HUES6 (cell line): ENCODE measurements around the gene GALNT17.

Source experiments
- H3K27ac ChIP-seq: 2 replicates; pipeline ENCODE4 v1.7.0; 2013; ENCODE audit warnings: low read depth, mild to moderate bottlenecking, low read length, inconsistent platforms
- H3K27me3 ChIP-seq: 2 replicates; pipeline ENCODE4 v1.6.1; 2013; ENCODE audit warnings: low read length; ENCODE audit not compliant: control insufficient read depth, insufficient read depth
- H3K36me3 ChIP-seq: 2 replicates; pipeline ENCODE4 v1.6.1; 2013; ENCODE audit warnings: low read length; ENCODE audit not compliant: control insufficient read depth, insufficient read depth
- H3K4me1 ChIP-seq: 2 replicates; pipeline ENCODE4 v1.6.1; 2013; ENCODE audit warnings: low read length; ENCODE audit not compliant: control insufficient read depth, insufficient read depth
- H3K4me3 ChIP-seq: 2 replicates; pipeline ENCODE4 v1.5.1; 2013; ENCODE audit warnings: low read depth, low read length
- H3K9ac ChIP-seq: one replicate; pipeline ENCODE4 v1.6.1; 2013; ENCODE audit warnings: mild to moderate bottlenecking, low read length
- H3K9me3 ChIP-seq: 2 replicates; pipeline ENCODE4 v1.6.1; 2013; ENCODE audit warnings: low read depth, low read length; ENCODE audit not compliant: control insufficient read depth, insufficient read depth

The GALNT17 gene

DNA sequence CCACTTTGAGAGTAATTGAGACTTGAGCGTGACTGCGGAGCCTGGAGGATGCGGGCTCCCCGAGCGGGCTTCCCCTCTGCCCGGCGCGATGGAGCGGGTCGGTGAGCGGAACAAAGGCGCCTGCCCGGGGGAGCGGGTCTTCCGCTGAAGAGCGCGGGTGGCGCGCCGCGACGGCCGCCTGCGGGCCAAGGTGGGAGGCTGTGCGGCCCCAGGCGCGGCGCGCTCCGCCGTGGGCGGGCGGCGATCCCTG, at the start of gene GALNT17:
GALNT17 (plus strand) TSS at position 18 of the 250 bp plus-strand sequence.
- Histone ChIP-seq H3K27ac (peak within 1 kb of the TSS; percentile 69; the same call in 1 of the 2 replicates), H3K4me3 (peak within 1 kb of the TSS; percentile 93), H3K36me3 (peaks cover 2% of the 10 kb centered on the region; the same call in 1 of the 2 replicates), H3K9me3 (no peaks in the 10 kb centered on the region), H3K27me3 (peaks cover 34% of the 10 kb centered on the region), H3K9ac (peak within 1 kb of the TSS; percentile 87), H3K4me1 (peaks cover 34% of the 10 kb centered on the region)

DNA sequence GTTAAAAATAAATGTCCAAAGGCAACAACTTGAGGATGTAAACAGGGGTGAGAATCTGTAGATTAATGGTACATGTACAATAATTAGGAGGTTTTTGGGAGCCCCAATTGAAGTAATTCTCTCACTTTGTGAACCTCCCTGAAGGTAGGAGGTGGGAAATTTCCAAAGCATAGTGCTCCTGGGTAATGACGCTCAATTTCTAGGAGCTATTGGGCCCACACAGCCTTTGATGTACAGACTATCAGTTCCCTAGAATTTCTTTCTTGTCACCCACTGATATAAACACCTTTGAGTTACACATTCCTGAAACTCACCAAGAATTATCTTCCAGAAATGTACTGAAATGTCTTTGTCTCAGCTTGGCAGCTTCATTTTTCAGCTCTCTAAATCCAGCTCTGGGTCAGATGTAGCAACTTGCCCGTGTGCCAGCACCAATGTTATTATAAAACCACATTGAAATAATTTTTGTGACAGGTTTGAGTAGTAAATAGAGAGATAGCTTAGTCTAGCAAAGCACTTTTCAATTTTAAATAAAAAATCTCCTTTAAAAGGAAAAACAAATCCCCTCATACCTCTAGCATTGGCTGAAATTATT, 36.6 kb upstream of the GALNT17 start:
- Histone ChIP-seq H3K4me3 (no peak overlapping the region), H3K27ac (no peak overlapping the region), H3K27me3 (no peaks in the 10 kb centered on the region), H3K36me3 (no peaks in the 10 kb centered on the region), H3K9me3 (no peaks in the 10 kb centered on the region), H3K4me1 (no peaks in the 10 kb centered on the region), H3K9ac (no peak overlapping the region)

DNA sequence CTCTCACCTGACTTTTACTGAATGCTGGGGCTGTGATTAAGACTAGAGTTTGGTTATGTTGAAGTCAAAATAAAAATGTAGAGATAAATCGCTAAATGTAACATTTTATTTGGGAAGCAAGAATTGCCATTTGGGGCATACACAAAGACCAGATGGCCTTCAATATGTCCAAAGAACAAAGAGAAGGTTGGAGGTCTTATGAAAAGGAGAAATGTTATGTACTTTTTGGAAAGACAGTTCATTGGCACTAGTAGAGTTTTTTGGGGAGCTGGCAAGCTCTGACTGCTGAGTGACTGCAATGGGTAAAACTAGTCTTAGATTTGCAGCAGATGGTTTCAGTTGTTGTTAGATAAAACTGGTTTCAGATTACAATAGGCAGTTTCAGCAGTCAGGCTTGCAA, 35.6 kb upstream of the GALNT17 start:
- Histone ChIP-seq H3K4me1 (no peaks in the 10 kb centered on the region), H3K36me3 (no peaks in the 10 kb centered on the region), H3K27ac (no peak overlapping the region), H3K27me3 (no peaks in the 10 kb centered on the region), H3K9me3 (0 out of 2 replicates have a peak, but pooled peaks cover 4% of the 10 kb centered on the region), H3K4me3 (no peak overlapping the region), H3K9ac (no peak overlapping the region)

DNA sequence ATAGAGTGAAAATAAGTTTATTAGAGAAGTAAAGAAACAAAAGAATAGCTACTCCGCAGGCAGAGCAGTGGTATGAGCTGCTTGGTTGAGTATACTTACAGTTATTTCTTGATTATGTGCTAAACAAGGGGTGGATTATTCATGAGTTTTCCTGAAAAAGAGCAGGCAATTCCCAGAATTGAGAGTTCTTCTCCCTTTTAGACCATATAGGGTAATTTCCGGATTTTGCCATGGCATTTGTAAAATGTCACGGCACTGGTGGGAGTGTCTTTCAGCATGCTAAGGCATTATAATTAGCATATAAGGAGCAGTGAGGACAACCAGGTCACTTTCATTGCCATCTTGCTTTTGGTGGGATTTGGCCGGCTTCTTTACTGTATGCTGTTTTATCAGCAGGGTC, 25.7 kb upstream of the GALNT17 start:
- Histone ChIP-seq H3K4me3 (no peak overlapping the region), H3K27me3 (no peaks in the 10 kb centered on the region), H3K27ac (no peak overlapping the region), H3K9me3 (no peaks in the 10 kb centered on the region), H3K9ac (no peak overlapping the region), H3K36me3 (no peaks in the 10 kb centered on the region), H3K4me1 (no peaks in the 10 kb centered on the region)

DNA sequence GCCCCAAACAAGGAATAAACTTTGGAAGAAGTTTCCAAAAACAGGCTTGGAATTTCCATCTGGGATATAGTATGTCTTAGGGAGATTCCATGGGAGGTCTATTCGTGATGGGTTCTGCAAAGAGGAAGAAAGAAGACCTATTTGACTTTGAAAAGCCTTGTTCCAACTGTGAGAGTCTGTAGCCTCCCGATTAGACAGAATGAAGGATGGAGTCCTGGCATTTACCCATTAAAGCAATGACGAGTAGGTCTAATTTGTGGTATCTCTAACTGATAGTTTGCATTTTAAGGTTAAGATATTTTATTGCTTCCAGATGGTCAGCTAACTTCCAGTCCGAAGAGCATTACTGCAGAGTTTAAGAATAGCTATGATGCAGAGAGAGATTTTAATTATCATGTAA, 19.5 kb upstream of the GALNT17 start:
- H3K4me1 ChIP-seq = peaks cover 4% of the 10 kb centered on the region; the same call in 1 of the 2 replicates
- H3K4me3 ChIP-seq = no peak overlapping the region
- H3K9me3 ChIP-seq = peaks cover 5% of the 10 kb centered on the region; the same call in 1 of the 2 replicates
- no peak overlapping the region for H3K9ac ChIP-seq
- no peaks in the 10 kb centered on the region for H3K36me3 ChIP-seq
- H3K27me3 ChIP-seq = no peaks in the 10 kb centered on the region
- no peak overlapping the region for H3K27ac ChIP-seq

DNA sequence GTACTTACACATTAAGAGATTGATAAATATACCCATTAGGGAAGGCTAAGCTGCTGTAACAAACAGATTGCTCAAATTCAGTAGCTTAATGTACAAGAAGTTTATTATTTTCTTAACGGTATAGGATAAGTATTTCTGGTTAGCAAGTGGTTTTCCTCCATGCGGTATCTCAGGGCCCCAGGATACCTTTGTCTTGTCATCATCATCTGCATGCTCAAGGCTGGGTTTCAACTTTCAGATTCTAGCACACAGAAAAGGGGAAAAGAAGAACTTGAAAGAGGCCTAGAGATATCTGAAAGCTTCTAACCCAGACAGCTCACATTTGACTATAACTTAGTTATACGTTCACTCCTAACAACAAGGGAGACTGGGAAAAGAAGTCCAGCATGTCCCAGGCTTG, 11.8 kb upstream of the GALNT17 start:
- Histone ChIP-seq H3K4me3 (no peak overlapping the region), H3K36me3 (no peaks in the 10 kb centered on the region), H3K9ac (no peak overlapping the region), H3K27ac (no peak overlapping the region), H3K4me1 (no peaks in the 10 kb centered on the region), H3K9me3 (peaks cover 4% of the 10 kb centered on the region; the same call in 1 of the 2 replicates), H3K27me3 (no peaks in the 10 kb centered on the region)

DNA sequence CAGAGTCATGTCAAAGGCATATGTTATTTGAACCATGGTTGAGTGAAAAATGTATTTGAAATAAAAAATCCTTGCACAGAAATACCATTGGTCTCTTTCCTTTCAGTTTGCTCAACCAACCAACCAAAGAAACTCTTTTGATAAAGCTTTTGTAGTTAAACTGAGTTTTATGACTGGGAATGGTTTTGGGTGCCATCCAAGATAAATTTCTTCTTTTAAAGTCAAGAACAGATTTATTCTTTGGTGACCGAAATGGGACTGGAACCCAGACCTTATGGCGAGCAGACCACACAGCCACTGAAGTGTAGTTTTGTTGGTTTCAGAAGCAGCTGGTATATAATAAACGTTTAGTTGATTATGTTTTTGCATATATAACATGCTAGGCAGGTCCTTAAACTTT, 2.8 kb upstream of the GALNT17 start:
- Histone ChIP-seq H3K4me1 (peaks cover 22% of the 10 kb centered on the region), H3K27ac (no peak overlapping the region), H3K9ac (no peak overlapping the region), H3K27me3 (peaks cover 30% of the 10 kb centered on the region), H3K9me3 (no peaks in the 10 kb centered on the region), H3K4me3 (no peak overlapping the region), H3K36me3 (no peaks in the 10 kb centered on the region)

DNA sequence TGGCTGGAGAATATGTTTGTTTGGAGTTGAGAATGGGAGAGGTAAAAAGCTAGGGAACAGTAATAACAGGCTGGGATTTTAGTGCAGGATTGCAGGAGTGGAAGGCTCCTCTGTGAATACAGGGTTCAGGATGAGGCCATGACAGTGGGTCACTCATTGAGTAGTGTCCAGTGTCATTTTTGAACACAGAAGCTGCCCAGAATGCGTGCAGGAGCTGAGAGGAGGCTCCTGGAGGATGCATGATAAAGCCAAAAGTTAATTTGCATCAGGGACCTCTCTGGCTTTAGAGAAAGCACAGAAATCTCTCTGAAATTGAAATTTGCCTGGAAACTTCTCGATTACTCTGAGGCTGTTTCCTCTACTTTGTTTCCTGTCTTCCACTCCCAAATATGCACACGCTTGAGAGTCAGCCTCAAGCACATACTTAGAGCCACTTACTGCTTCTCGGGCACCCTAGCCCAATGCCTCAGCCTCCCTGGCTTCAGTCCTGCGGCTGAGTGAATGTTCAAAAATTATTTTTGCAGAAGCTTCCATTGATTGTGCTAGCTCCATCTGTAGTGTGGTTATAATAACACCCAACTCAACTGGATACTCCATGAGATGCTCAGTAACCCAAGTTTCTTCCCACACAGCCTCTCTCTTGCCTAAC, 1.8 kb upstream of the GALNT17 start:
- Histone ChIP-seq H3K4me3 (peak overlapping the region; percentile 93), H3K27me3 (peaks cover 34% of the 10 kb centered on the region), H3K9ac (no peak overlapping the region), H3K4me1 (peaks cover 24% of the 10 kb centered on the region), H3K36me3 (no peaks in the 10 kb centered on the region), H3K9me3 (no peaks in the 10 kb centered on the region), H3K27ac (no peak overlapping the region)

DNA sequence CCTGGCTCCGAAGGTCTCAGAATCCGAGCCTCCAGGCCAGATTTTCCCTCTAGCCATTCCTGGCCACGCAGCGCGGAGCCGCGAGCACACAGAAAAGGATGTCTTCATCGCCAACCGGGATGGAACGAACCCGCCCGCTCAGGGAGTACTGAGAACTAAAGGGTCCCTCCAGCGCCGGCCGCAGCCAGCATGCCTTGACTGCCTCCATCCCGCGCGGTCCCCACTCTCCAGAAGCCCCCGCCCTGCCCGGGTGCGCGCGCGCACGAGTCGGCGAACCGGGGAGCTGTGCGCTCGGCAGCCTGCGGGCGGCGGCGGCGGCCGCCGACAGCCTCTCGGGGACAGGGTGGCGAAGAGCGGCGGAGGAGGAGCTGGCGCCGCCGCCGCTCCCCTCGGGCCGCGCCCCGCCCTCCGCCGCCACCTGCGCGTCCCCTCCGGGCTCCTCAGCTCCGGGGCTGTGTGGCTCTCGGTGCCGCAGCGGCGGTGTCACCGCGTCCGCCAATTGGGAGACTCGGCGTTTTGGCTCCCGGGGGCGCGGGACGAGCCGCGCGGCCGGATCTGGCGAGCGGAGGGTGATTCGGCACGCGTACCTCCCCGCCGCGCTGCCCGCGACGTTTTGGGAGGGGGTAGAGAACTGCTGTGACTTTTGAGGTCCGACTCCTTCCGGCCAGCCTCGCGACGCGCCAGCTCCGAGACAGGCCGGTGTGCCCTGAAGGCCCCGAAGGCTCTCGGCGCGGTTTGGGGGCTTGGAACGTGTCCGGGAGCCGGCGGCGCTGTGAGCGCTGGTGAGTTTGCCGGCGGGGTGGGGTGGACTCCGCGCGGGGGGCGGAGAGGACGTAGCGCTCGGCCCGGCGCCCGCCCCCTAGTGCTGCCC, 453 bp upstream of the GALNT17 start:
- Histone ChIP-seq H3K9me3 (no peaks in the 10 kb centered on the region), H3K4me1 (peaks cover 34% of the 10 kb centered on the region), H3K27ac (peak overlapping the region; percentile 69; the same call in 1 of the 2 replicates), H3K4me3 (peak overlapping the region; percentile 93), H3K9ac (peak overlapping the region; percentile 87), H3K27me3 (peaks cover 34% of the 10 kb centered on the region), H3K36me3 (peaks cover 2% of the 10 kb centered on the region; the same call in 1 of the 2 replicates)

DNA sequence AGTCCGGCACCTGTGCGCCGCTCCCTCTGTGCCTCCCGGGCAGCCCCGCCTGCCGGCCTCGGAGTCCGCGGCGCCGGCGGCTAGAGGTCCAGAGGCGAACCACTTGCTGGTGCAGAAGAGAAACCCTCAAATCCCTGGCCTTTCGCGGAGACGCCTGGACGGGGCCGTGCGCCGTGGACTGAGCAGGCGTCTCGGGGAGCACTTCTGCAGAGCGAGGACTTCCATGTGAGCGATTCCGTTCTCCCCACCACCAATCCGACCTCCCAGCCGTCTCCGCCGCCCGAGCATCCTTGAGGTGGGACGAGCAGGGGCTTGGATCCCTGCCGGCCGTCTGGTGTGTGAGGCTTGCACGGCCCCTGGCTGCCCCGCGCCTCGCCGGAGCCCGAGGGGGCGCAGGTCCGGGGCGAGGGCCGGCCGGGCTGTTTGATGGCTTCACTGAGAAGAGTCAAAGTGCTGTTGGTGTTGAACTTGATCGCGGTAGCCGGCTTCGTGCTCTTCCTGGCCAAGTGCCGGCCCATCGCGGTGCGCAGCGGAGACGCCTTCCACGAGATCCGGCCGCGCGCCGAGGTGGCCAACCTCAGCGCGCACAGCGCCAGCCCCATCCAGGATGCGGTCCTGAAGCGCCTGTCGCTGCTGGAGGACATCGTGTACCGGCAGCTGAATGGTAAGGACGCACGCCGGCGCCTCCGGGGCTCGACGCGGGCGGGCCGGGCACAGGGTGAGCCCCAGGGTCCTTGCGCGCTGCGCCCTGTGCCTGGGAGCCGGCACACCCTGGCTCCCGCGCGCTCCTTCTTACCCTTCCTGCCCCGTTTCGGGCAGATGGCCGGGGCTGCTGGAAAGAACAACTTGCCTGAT, 660 bp downstream of the GALNT17 start:
- Histone ChIP-seq H3K9me3 (no peaks in the 10 kb centered on the region), H3K27me3 (peaks cover 34% of the 10 kb centered on the region), H3K4me1 (peaks cover 34% of the 10 kb centered on the region), H3K9ac (peak overlapping the region; percentile 87), H3K36me3 (peaks cover 2% of the 10 kb centered on the region; the same call in 1 of the 2 replicates), H3K4me3 (peak overlapping the region; percentile 93), H3K27ac (no peak overlapping the region; the same call in 1 of the 2 replicates)
